Natural killer cell (primary cell): ENCODE data around the gene ADGRG6. TPM values are rescaled to one million over a fixed set of nuclear protein-coding genes. Genes with fewer than 3 reads are reported as not detected.

Source experiments
- ATAC-seq, 3 donors: fragments of 150-1000 bp in 2 of 3; fragments of 200-7000 bp in 1 of 3; cut with Tn5 transposase; 1 replicate in 1 of 3; 2 replicates in 2 of 3; pipeline ENCODE4 v1.10.0; 2021; ENCODE audit warnings: mild to moderate bottlenecking in 2 of 3, moderate library complexity in 2 of 3
- DNase-seq, 2 donors: peaks; one replicate each; pipeline versions ENCODE4 v3.0.0 to v3.0.0-alpha.2; 2013 to 2021; ENCODE audit warnings: mixed read lengths in 1 of 2
- H3K27ac ChIP-seq: one replicate; pipeline ENCODE4 v1.5.1; 2013; ENCODE audit warnings: mild to moderate bottlenecking, low read length
- H3K27me3 ChIP-seq: one replicate; pipeline ENCODE4 v1.6.1; 2013; ENCODE audit warnings: low read length; ENCODE audit not compliant: control insufficient read depth, insufficient read depth
- H3K36me3 ChIP-seq: one replicate; pipeline ENCODE4 v1.6.1; 2013; ENCODE audit warnings: low read length; ENCODE audit not compliant: control insufficient read depth, insufficient read depth
- H3K4me1 ChIP-seq: one replicate; pipeline ENCODE4 v1.6.1; 2013; ENCODE audit warnings: low read length; ENCODE audit not compliant: control insufficient read depth, insufficient read depth
- H3K4me3 ChIP-seq: one replicate; pipeline ENCODE4 v1.5.1; 2013; ENCODE audit warnings: low read length
- H3K9me3 ChIP-seq: one replicate; pipeline ENCODE4 v1.6.1; 2013; ENCODE audit warnings: low read length; ENCODE audit not compliant: control insufficient read depth, insufficient read depth
- H3K27ac Mint-ChIP-seq, 2 donors: one replicate each; pipeline ENCODE4 v1.8.0; 2022; ENCODE audit warnings: mild to moderate bottlenecking in 2 of 2, mixed read lengths in 2 of 2, moderate library complexity in 1 of 2
- H3K27me3 Mint-ChIP-seq, 2 donors: one replicate each; pipeline ENCODE4 v1.8.0; 2022; ENCODE audit warnings: low read depth in 2 of 2, mixed read lengths in 2 of 2
- H3K36me3 Mint-ChIP-seq: one replicate; pipeline ENCODE4 v1.8.0; 2022; ENCODE audit warnings: mixed read lengths
- H3K4me1 Mint-ChIP-seq, 2 donors: one replicate each; pipeline ENCODE4 v1.8.0; 2022; ENCODE audit warnings: mixed read lengths in 2 of 2
- H3K4me3 Mint-ChIP-seq: one replicate; pipeline ENCODE4 v1.8.0; 2022; ENCODE audit warnings: mild to moderate bottlenecking, moderate library complexity, mixed read lengths
- H3K9me3 Mint-ChIP-seq, 2 donors: one replicate each; pipeline ENCODE4 v1.8.0; 2022; ENCODE audit warnings: mixed read lengths in 2 of 2
- WGBS: methylation state at CpG from one replicate; pipeline ENCODE4 v1.1.7; 2013; ENCODE audit warnings: missing lambda C conversion rate; ENCODE audit not compliant: insufficient coverage; 5-methylcytosine and 5-hydroxymethylcytosine counted together
- intact Hi-C: fragments of 100-400 bp; cut with micrococcal nuclease; formaldehyde crosslinking; loops from one replicate; pipeline ENCODE4 v1.14.2; 2022
- total RNA-seq, 4 donors: library from RNA; stranded (reverse); fragments of 120-200 nt in 1 of 4; gene quantifications; one replicate each; pipeline versions ENCODE4 v1.2.3 to v1.2.4, GENCODE V29; 2013 to 2022
- TF ChIP-seq, protein P1 (sequence below): fragments of 200-600 bp; IDR thresholded peaks from one replicate; pipeline ENCODE4 v1.8.0; 2022; ENCODE audit warnings: antibody characterized with exemption

Gene ADGRG6
- total RNA-seq, 3 donors from 2014 or later (not counting 1 experiment from before 2014, with no cell fraction given): 0.05 to 0.24 TPM; not detected in 1

DNA sequence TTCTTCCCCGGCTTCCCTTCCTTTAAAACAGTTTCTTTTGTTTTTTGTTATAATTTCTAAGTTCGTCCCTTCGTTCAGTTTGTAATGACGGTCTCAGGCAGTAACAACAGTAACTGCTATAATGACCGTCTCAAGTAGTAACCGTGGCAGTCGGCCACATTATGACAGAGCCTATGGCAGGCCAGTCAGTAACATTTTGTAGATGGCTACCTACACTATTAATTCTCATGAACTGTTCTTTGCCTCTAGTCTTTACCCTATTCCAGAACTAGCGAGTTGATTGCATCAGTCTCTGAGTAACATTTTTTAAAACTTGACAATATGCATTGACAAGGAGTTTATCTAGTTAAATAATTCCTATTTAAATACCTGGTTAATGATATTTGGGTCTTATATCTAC, 43.0 kb upstream of the ADGRG6 start:
- Mint-ChIP-seq H3K4me1 (no peaks in the 10 kb centered on the region), H3K36me3 (no peaks in the 10 kb centered on the region), H3K4me3 (no peak overlapping the region), H3K27me3 (peaks cover 2 to 8% of the 10 kb centered on the region in 2 donors), H3K27ac (no peak overlapping the region), H3K9me3 (no peaks in the 10 kb centered on the region)
- no peaks in the 10 kb centered on the region for H3K9me3 ChIP-seq
- H3K27me3 ChIP-seq: no peaks in the 10 kb centered on the region
- no peaks in the 10 kb centered on the region for H3K4me1 ChIP-seq
- whole genome bisulfite sequencing: 98% methylated on average over 7 of the region's 8 CpGs
- TF ChIP-seq, protein P1, sequence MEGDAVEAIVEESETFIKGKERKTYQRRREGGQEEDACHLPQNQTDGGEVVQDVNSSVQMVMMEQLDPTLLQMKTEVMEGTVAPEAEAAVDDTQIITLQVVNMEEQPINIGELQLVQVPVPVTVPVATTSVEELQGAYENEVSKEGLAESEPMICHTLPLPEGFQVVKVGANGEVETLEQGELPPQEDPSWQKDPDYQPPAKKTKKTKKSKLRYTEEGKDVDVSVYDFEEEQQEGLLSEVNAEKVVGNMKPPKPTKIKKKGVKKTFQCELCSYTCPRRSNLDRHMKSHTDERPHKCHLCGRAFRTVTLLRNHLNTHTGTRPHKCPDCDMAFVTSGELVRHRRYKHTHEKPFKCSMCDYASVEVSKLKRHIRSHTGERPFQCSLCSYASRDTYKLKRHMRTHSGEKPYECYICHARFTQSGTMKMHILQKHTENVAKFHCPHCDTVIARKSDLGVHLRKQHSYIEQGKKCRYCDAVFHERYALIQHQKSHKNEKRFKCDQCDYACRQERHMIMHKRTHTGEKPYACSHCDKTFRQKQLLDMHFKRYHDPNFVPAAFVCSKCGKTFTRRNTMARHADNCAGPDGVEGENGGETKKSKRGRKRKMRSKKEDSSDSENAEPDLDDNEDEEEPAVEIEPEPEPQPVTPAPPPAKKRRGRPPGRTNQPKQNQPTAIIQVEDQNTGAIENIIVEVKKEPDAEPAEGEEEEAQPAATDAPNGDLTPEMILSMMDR: no peak
- no peaks in the 10 kb centered on the region for H3K36me3 ChIP-seq
- ATAC-seq (no peak), DNase-seq (no peak)
- intact Hi-C loops: no loop called here
- H3K4me3 ChIP-seq: no peak overlapping the region
- no peak overlapping the region for H3K27ac ChIP-seq

DNA sequence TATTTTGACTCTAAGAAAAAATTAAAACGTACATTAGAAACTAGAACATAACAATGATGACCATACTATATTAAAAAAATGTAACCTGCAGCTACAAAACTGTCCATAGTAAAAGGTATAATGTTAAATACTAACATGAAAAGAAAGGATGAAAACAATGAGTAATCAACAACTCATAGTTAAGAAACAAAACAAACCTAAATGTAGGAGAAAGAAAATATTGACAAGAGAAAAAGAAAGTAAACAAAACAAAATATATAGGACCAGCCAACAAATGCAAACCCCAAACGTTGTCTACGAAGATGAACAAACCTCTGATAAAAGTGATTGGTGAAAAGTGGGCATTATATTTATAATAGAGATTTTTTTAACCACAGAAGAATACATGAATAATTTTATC, 41.1 kb upstream of the ADGRG6 start:
- Mint-ChIP-seq H3K9me3 (no peaks in the 10 kb centered on the region), H3K27ac (no peak overlapping the region)

DNA sequence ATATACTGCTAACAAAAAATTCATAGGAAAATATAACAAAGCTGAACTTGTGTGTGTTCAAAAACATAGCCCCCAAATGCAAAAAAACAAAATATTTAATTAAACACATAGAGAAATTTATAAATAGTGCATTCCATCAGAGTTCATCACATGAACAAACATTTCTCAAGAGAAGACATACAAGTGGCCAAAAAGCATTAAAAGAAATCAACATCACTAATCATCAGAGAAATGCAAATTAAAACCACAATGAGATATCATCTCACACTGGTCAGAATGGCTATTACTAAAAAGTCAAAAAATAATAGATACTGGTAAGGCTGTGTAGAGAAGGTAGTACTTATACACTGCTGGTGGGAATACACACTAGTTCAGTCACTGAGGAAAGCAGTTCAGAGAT, 39.6 kb upstream of the ADGRG6 start:
- no peak for DNase-seq
- Mint-ChIP-seq H3K4me1 (no peaks in the 10 kb centered on the region), H3K9me3 (no peaks in the 10 kb centered on the region), H3K4me3 (no peak overlapping the region), H3K36me3 (no peaks in the 10 kb centered on the region), H3K27me3 (peaks cover 2 to 8% of the 10 kb centered on the region in 2 donors), H3K27ac (no peak overlapping the region)
- Histone ChIP-seq H3K9me3 (no peaks in the 10 kb centered on the region), H3K36me3 (no peaks in the 10 kb centered on the region), H3K27ac (no peak overlapping the region), H3K27me3 (no peaks in the 10 kb centered on the region), H3K4me1 (no peaks in the 10 kb centered on the region), H3K4me3 (no peak overlapping the region)
- intact Hi-C loops: no loop called here
- TF ChIP-seq, protein P1: no peak
- ATAC-seq: no peak

More for the DNA sequence above, 41.1 kb upstream of the ADGRG6 start:
- WGBS: no CpG with 5 or more reads among the region's 3 CpGs
- DNase-seq: no peak
- Histone ChIP-seq H3K9me3 (no peaks in the 10 kb centered on the region), H3K27ac (no peak overlapping the region), H3K4me3 (no peak overlapping the region), H3K36me3 (no peaks in the 10 kb centered on the region), H3K27me3 (no peaks in the 10 kb centered on the region), H3K4me1 (no peaks in the 10 kb centered on the region)
- intact Hi-C loops: no loop called here
- Mint-ChIP-seq H3K4me3 (no peak overlapping the region), H3K27me3 (peaks cover 2 to 8% of the 10 kb centered on the region in 2 donors), H3K4me1 (no peaks in the 10 kb centered on the region), H3K36me3 (no peaks in the 10 kb centered on the region)
- ATAC-seq: no peak
- TF ChIP-seq, protein P1: no peak

DNA sequence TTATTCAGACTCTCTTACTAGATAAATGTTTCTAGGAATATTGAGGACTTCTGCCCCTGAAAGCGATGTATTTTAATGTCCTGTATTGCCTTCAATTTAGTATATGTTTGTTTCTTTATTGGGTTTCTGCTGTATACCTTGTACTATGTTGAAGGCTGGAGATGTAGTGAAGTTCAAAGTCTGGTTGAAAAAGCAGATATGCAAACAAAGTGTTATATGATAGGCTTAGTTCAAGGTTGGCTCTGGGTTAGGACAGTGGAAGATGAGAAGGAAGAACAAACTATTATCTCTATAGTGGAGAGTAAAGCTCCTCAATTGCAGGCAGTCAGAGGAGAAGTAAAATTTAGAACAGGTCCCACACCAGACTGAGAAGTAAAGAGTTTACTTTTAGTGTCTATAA, 36.3 kb upstream of the ADGRG6 start:
- no peaks in the 10 kb centered on the region for H3K4me1 Mint-ChIP-seq
- H3K9me3 ChIP-seq: no peaks in the 10 kb centered on the region
- H3K4me1 ChIP-seq: no peaks in the 10 kb centered on the region
- no peak overlapping the region for H3K27ac Mint-ChIP-seq
- intact Hi-C loops: no loop called here
- H3K36me3 Mint-ChIP-seq: no peaks in the 10 kb centered on the region
- DNase-seq (no peak), ATAC-seq (no peak)
- H3K4me3 ChIP-seq: no peak overlapping the region
- 83% methylated on average over 1 of the region's 1 CpG for WGBS
- no peaks in the 10 kb centered on the region for H3K27me3 ChIP-seq
- no peaks in the 10 kb centered on the region for H3K9me3 Mint-ChIP-seq
- H3K27me3 Mint-ChIP-seq: peaks cover 2 to 8% of the 10 kb centered on the region in 2 donors
- TF ChIP-seq, protein P1: no peak
- H3K27ac ChIP-seq: no peak overlapping the region
- no peaks in the 10 kb centered on the region for H3K36me3 ChIP-seq
- H3K4me3 Mint-ChIP-seq: no peak overlapping the region
